Skin of body (tissue), 1 donor: ENCODE results near the gene CANT1. TPM values are rescaled to one million over a fixed set of nuclear protein-coding genes. Genes with fewer than 3 reads are reported as not detected.

Source experiments
- total RNA-seq: library from RNA; depleted of rRNA; stranded (reverse); fragments of >200 nt; gene quantifications from one replicate; pipeline ENCODE4 v1.2.3, GENCODE V29; 2014

CANT1 gene
- total RNA-seq, 1 donor from 2014 or later: 17.9 TPM

Other genes starting within 250 kb of the CANT1 start
- gene CYTH1, start 227.5 kb downstream of the CANT1 start, total RNA-seq: 32.6 TPM
- gene USP36, start 168.9 kb downstream of the CANT1 start, total RNA-seq: 43.3 TPM
- gene CEP295NL, start 106.6 kb downstream of the CANT1 start, total RNA-seq: 10.2 TPM
- 101 TPM for gene TIMP2, start 84.4 kb downstream of the CANT1 start, total RNA-seq
- gene LGALS3BP, start 29.8 kb downstream of the CANT1 start, total RNA-seq: 52.1 TPM
- 15.8 TPM for gene C1QTNF1, start 14.4 kb upstream of the CANT1 start, total RNA-seq
- 24.7 TPM for gene ENGASE, start 65.1 kb upstream of the CANT1 start, total RNA-seq